H9 (cell line): ENCODE data around the gene MED13L. TPM values are rescaled to one million over a fixed set of nuclear protein-coding genes. Genes with fewer than 3 reads are reported as not detected.

Experiments used
- DNase-seq: peaks from one replicate; pipeline ENCODE4 v3.0.0-alpha.2; 2017
- H2AFZ ChIP-seq: one replicate; pipeline ENCODE4 v1.6.1; 2013; ENCODE audit warnings: mild to moderate bottlenecking, low read length, control low read depth, moderate library complexity
- H2AK5ac ChIP-seq: 2 replicates; pipeline ENCODE4 v1.6.1; 2013; ENCODE audit warnings: low read length, control low read depth, mixed read lengths; ENCODE audit not compliant: insufficient read length
- H2BK120ac ChIP-seq: one replicate; pipeline ENCODE4 v1.6.1; 2013; ENCODE audit warnings: low read depth, mild to moderate bottlenecking, low read length, control low read depth, inconsistent platforms; ENCODE audit not compliant: poor library complexity, severe bottlenecking
- H2BK12ac ChIP-seq: 2 replicates; pipeline ENCODE4 v1.6.1; 2013; ENCODE audit warnings: low read length, control low read depth, mixed read lengths, low read depth; ENCODE audit not compliant: insufficient read length
- H2BK15ac ChIP-seq: 2 replicates; pipeline ENCODE4 v1.6.1; 2013; ENCODE audit warnings: low read depth, low read length, control low read depth
- H2BK20ac ChIP-seq: one replicate; pipeline ENCODE4 v1.6.1; 2013; ENCODE audit warnings: low read depth, mild to moderate bottlenecking, low read length, control low read depth, inconsistent platforms; ENCODE audit not compliant: poor library complexity, severe bottlenecking
- H2BK5ac ChIP-seq: 2 replicates; pipeline ENCODE4 v1.6.1; 2013; ENCODE audit warnings: low read length, control low read depth, mixed read lengths; ENCODE audit not compliant: insufficient read length
- H3K14ac ChIP-seq: 2 replicates; pipeline ENCODE4 v1.6.1; 2013; ENCODE audit warnings: low read length, control low read depth; ENCODE audit not compliant: insufficient read depth
- H3K18ac ChIP-seq: 2 replicates; pipeline ENCODE4 v1.6.1; 2013; ENCODE audit warnings: low read depth, mild to moderate bottlenecking, mixed read lengths, low read length, control low read depth; ENCODE audit not compliant: insufficient read length
- H3K23ac ChIP-seq: 2 replicates; pipeline ENCODE4 v1.6.1; 2013; ENCODE audit warnings: low read length, control low read depth, mixed read lengths, low read depth; ENCODE audit not compliant: insufficient read length
- H3K23me2 ChIP-seq: 2 replicates; pipeline ENCODE4 v1.6.1; 2013; ENCODE audit warnings: low read depth, mild to moderate bottlenecking, mixed read lengths, low read length, control low read depth; ENCODE audit not compliant: insufficient read length, poor library complexity, severe bottlenecking
- H3K27ac ChIP-seq: 2 replicates; pipeline ENCODE4 v1.5.1; 2013; ENCODE audit warnings: low read length, control low read depth, mixed read lengths, low read depth; ENCODE audit not compliant: insufficient read length
- H3K27me3 ChIP-seq: 2 replicates; pipeline ENCODE4 v1.6.1; 2013; ENCODE audit warnings: low read length, control low read depth, inconsistent platforms; ENCODE audit not compliant: insufficient read depth
- H3K4ac ChIP-seq: 2 replicates; pipeline ENCODE4 v1.6.1; 2013; ENCODE audit warnings: low read depth, mild to moderate bottlenecking, control low read depth, inconsistent platforms, low read length, moderate library complexity
- H3K4me1 ChIP-seq: 2 replicates; pipeline ENCODE4 v1.6.1; 2013; ENCODE audit warnings: low read length, control low read depth, inconsistent platforms; ENCODE audit not compliant: insufficient read depth
- H3K4me2 ChIP-seq: 2 replicates; pipeline ENCODE4 v1.6.1; 2013; ENCODE audit warnings: low read length, control low read depth, mixed read lengths; ENCODE audit not compliant: insufficient read length, insufficient read depth
- H3K56ac ChIP-seq: 2 replicates; pipeline ENCODE4 v1.6.1; 2013; ENCODE audit warnings: low read depth, mild to moderate bottlenecking, mixed read lengths, low read length, control low read depth; ENCODE audit not compliant: insufficient read length
- H3K79me1 ChIP-seq: 2 replicates; pipeline ENCODE4 v1.6.1; 2013; ENCODE audit warnings: low read depth, mild to moderate bottlenecking, moderate library complexity, low read length, control low read depth, inconsistent platforms; ENCODE audit not compliant: insufficient read depth, poor library complexity, severe bottlenecking
- H3K79me2 ChIP-seq: 2 replicates; pipeline ENCODE4 v1.6.1; 2013; ENCODE audit warnings: low read length, control low read depth, inconsistent platforms; ENCODE audit not compliant: insufficient read depth
- H3K9ac ChIP-seq: 2 replicates; pipeline ENCODE4 v1.6.1; 2013; ENCODE audit warnings: low read length, control low read depth, mixed read lengths; ENCODE audit not compliant: insufficient read length; ENCODE audit errors: extremely low read depth
- H3K9me3 ChIP-seq: one replicate; pipeline ENCODE4 v1.6.1; 2013; ENCODE audit warnings: low read depth, low read length, inconsistent platforms; ENCODE audit not compliant: control insufficient read depth
- H3T11ph ChIP-seq: one replicate; pipeline ENCODE4 v1.6.1; 2013; ENCODE audit warnings: mild to moderate bottlenecking, low read length, control low read depth, inconsistent platforms
- H4K20me1 ChIP-seq: one replicate; pipeline ENCODE4 v1.6.1; 2013; ENCODE audit not compliant: control insufficient read depth, insufficient read length, insufficient read depth
- H4K5ac ChIP-seq: 2 replicates; pipeline ENCODE4 v1.6.1; 2013; ENCODE audit warnings: low read depth, mild to moderate bottlenecking, mixed read lengths, low read length, control low read depth; ENCODE audit not compliant: insufficient read length
- H4K8ac ChIP-seq: replicated peaks from 2 replicates; pipeline ENCODE4 v1.6.1; 2013; ENCODE audit warnings: low read length, control low read depth, mixed read lengths, low read depth; ENCODE audit not compliant: insufficient read length
- H4K91ac ChIP-seq: 2 replicates; pipeline ENCODE4 v1.6.1; 2013; ENCODE audit warnings: low read depth, mild to moderate bottlenecking, moderate library complexity, mixed read lengths, low read length, control low read depth; ENCODE audit not compliant: insufficient read length
- H3K27ac Mint-ChIP-seq, 3 experiments: 2 replicates in 2 of 3; 3 replicates in 1 of 3; pipeline ENCODE4 v1.8.0; 2020 to 2021; ENCODE audit warnings: mixed read lengths in 3 of 3, mild to moderate bottlenecking in 1 of 3, moderate library complexity in 1 of 3
- H3K27me3 Mint-ChIP-seq: 2 replicates; pipeline ENCODE4 v1.8.0; 2021; ENCODE audit warnings: low read depth, mild to moderate bottlenecking, moderate library complexity, mixed read lengths
- H3K36me3 Mint-ChIP-seq, 3 experiments: 2 replicates in 2 of 3; 3 replicates in 1 of 3; pipeline ENCODE4 v1.8.0; 2020 to 2021; ENCODE audit warnings: low read depth in 3 of 3, mixed read lengths in 3 of 3; ENCODE audit not compliant: insufficient read depth in 1 of 3
- H3K4me1 Mint-ChIP-seq, 2 experiments: 2 replicates each; pipeline ENCODE4 v1.8.0; 2020; ENCODE audit warnings: mixed read lengths in 2 of 2
- H3K4me3 Mint-ChIP-seq, 2 experiments: 2 replicates in 1 of 2; 3 replicates in 1 of 2; pipeline ENCODE4 v1.8.0; 2020 to 2021; ENCODE audit warnings: mild to moderate bottlenecking in 2 of 2, mixed read lengths in 2 of 2, moderate library complexity in 1 of 2
- H3K9me3 Mint-ChIP-seq, 2 experiments: 2 replicates in 1 of 2; 3 replicates in 1 of 2; pipeline ENCODE4 v1.8.0; 2020; ENCODE audit warnings: mild to moderate bottlenecking in 2 of 2, mixed read lengths in 2 of 2, moderate library complexity in 1 of 2
- CTCF ChIP-seq: fragments of 200-600 bp; sonication (generic); conservative IDR thresholded peaks from 3 replicates; pipeline ENCODE4 v1.8.0; 2021; ENCODE audit warnings: antibody characterized with exemption, mild to moderate bottlenecking
- total RNA-seq: library from RNA; stranded (reverse); gene quantifications from 2 replicates; pipeline ENCODE4 v1.2.1, GENCODE V29; 2021

Gene MED13L
- total RNA-seq, 1 experiment from 2014 or later: 52.4 TPM

GRCh38 chr12:116069943-116070342, 207.6 kb downstream of the MED13L start:
- no peaks in the 10 kb centered on the region for H3K4me1 ChIP-seq
- no peak overlapping the region for H2BK5ac ChIP-seq
- H3K9me3 ChIP-seq: no peaks in the 10 kb centered on the region
- no peak overlapping the region for H3T11ph ChIP-seq
- no peaks in the 10 kb centered on the region for H3K36me3 Mint-ChIP-seq
- H3K27me3 ChIP-seq: no peaks in the 10 kb centered on the region
- no peak overlapping the region for H3K4me2 ChIP-seq
- H2BK120ac ChIP-seq: no peak overlapping the region
- H2AK5ac ChIP-seq: no peak overlapping the region
- no peak overlapping the region for H3K56ac ChIP-seq
- H4K8ac ChIP-seq: no peak overlapping the region
- H2AFZ ChIP-seq: no peak overlapping the region
- no peak overlapping the region for H3K23ac ChIP-seq
- H3K9me3 Mint-ChIP-seq: no peaks in the 10 kb centered on the region
- no peak overlapping the region for H2BK20ac ChIP-seq
- H3K4me1 Mint-ChIP-seq: peaks cover 12 to 16% of the 10 kb centered on the region in 2 experiments
- H2BK15ac ChIP-seq: no peak overlapping the region
- H3K9ac ChIP-seq: no peak overlapping the region
- H3K4ac ChIP-seq: no peak overlapping the region
- H3K23me2 ChIP-seq: no peaks in the 10 kb centered on the region
- H3K27ac Mint-ChIP-seq: no peak overlapping the region; a peak in 1 of 7 replicates
- no peak overlapping the region for H2BK12ac ChIP-seq
- no peak for DNase-seq
- no peak overlapping the region for H3K14ac ChIP-seq
- H4K20me1 ChIP-seq: no peaks in the 10 kb centered on the region
- no peak for TF ChIP-seq CTCF
- no peaks in the 10 kb centered on the region for H3K27me3 Mint-ChIP-seq
- H3K18ac ChIP-seq: no peak overlapping the region
- no peak overlapping the region for H3K4me3 Mint-ChIP-seq
- no peaks in the 10 kb centered on the region for H3K79me1 ChIP-seq
- H3K27ac ChIP-seq: no peak overlapping the region
- no peak overlapping the region for H4K5ac ChIP-seq
- H3K79me2 ChIP-seq: no peaks in the 10 kb centered on the region
- no peak overlapping the region for H4K91ac ChIP-seq
